GM21367 (cell line): ENCODE measurements around the gene TMEM150C.
"Not testable (repeated sequence)": the region's sequence is repeated elsewhere in the genome, so short reads cannot be mapped to it uniquely, and the experiment has no call there.

Source experiments
- ATAC-seq: cut with Tn5 transposase; IDR thresholded peaks from one replicate; pipeline ENCODE4 v1.9.1; 2021; ENCODE audit not compliant: unreplicated experiment

The TMEM150C gene

DNA sequence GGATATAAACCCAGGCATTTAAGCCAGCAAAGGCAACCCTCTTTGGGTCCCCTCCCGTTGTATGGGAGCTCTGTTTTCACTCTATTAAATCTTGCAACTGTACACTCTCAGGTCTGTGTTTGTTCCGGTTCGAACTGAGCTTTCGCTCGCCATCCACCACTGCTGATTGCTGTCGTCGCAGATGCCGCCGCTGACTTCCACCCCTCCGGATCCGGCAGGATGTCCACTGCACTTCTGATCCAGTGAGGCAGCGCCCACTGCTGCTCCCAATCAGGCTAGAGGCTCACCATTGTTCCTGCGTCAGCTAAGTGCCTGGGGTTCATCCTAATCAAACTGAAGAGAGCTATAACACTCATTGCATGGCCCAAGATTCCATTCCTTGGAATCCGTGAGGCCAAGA lies 82.2 kb downstream of the TMEM150C start:
- ATAC-seq: no peak

DNA sequence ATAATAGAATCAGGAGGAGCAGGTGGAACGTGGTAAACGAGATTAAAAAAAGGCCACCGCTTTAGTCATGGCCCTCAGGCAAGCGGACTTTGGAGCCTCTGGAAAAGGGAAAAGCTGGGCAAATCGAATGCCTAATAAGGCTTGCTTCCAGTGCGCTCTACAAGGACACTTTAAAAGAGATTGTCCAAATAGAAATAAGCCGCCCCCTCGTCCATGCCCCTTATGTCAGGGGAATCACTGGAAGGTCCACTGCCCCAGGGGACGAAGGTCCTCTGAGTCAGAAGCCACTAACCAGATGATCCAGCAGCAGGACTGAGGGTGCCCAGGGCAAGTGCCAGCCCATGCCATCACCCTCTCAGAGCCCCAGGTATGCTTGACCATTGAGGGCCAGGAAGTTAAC lies 84.3 kb downstream of the TMEM150C start:
- ATAC-seq: not testable (repeated sequence)

DNA sequence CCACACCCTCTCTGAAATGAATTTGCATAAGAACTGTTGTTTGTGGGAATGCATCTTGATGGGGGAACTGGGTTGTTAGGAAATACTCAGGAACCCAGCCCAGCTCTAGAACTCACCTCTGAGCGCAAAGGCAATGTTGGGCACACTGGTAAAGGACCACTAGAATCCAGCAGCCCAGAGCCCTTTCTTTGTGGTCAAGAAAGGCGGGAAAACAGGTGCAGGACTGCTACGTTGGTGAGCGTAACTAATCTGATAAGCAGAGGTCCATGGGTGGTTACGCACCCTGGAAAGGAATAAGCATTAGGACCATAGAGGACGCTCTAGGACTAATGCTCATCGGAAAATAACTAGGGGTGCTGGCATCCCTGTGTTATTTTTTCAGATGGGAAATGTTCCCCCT lies 85.9 kb downstream of the TMEM150C start:
- not testable (repeated sequence) for ATAC-seq

DNA sequence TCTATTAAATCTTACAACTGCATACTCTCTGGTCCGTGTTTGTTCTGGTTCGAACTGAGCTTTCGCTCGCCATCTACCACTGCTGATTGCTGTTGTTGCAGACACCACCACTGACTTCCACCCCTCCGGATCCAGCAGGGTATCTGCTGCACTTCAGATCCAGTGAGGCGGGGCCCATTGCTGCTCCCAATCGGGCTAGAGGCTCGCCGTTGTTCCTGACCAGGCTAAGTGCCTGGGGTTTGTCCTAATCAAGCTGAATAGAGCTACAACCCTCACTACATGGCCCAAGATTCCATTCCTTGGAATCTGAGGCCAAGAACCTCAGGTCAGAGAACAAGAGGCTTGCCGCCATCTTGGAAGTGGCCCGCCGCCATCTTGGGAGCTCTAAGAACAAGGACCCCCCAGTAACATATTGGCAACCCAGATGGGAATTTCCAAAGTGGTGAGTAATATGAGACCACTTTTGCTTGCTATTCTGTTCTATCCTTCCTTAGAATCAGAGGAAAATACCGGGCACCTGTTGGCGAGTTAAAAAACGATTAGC lies 88.1 kb downstream of the TMEM150C start:
- ATAC-seq: no peak

DNA sequence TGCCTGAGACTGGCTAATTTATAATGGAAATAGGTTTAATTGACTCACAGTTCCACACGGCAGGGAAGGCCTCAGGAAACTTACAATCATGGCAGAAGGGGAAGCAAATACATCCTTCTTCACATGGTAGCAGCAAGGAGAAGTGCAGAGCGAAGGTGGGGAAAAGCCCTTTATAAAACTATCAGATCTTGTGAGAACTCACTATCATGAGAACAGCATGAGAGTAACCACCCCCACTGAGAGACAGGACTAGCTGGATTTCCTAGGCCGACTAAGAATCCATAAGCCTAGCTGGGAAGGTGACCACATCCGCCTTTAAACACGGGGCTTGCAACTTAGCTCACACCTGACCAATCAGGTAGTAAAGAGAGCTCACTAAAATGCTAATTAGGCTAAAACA lies 88.7 kb downstream of the TMEM150C start:
- not testable (repeated sequence) for ATAC-seq

DNA sequence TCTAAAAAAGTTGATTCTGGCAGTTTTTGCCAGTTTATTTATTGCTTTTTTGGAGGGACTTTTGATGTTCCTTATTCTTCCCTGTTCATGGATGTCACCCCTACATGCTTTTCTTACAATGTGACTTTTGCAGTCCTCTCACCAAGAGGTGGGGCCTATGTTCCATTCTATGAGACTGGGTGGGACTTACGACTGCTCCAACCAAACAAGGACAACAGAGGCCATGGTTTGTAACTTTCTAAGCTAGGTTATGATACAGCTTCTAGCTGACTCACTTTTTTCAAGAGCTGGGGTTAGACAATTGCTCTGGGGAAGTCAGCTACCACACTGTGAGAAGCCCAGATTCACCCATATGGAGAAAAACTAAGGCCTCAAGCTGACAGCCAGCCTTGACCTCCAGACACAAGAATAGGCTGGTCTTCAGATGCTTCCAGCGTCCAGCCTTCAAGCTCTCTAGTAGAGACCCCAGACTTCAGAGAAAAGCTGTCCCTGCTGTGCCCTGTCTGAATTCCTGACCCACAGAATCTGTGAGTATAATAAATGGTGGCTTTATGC lies 91.9 kb downstream of the TMEM150C start:
- ATAC-seq: no peak

DNA sequence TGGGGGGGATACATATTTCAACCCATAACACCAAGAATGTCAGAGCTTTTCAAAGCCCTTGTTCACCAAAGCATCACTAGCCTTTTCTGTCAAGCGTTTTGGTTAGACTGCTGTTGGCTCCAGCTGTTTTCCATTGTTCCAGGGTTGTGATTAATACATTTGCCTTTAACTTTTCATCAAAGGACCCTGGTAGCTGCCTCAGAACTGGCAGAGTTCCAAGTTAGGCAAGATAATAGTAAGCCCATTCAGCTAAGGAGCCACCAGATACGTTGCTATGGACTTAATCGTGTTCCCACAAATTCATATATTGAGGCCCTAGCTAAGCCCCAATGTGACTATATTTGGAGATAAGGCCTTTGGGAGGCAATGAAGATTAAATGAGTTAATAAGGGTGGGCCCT lies 94.3 kb downstream of the TMEM150C start:
- no peak for ATAC-seq

DNA sequence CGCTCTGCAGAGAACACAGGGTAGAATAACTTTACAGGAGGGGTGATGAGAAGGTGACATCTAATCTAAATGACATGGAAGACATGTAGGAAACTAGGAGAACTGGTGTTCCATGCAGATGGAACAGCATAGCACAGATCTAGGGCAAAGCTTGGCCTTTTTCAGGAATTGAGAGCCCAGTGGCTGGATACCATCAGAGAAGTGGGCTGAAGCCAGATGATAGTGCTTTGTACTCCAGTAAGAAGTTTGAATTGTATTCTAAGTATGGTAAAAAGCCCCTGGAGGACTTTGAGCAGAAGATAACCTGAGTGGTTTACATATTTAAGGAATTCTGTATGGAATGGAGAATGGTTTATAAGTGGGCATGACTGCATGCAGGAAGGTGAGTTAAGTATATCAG lies 98.6 kb downstream of the TMEM150C start:
- ATAC-seq: no peak

DNA sequence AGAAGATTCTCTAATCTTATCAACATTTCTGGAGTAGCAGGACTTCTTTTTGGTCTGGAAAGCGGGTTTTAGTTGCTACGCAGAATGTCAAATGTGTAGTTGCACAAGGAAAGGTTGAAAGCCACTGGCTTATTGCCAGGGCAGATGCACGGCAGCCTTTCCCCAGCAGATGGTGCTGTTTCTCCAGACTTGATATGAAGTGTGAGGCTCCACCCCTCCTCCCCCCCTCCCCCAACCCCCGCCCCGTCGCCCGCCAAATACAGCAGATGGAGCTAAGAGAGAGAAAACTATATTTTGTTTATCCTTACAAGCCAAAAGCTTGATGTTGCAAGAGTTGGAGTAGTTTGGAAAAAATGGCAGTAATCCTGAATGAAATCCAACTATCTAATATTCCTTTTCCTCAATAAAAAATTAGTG lies 99.4 kb downstream of the TMEM150C start:
- peak; percentile 44 for ATAC-seq

DNA sequence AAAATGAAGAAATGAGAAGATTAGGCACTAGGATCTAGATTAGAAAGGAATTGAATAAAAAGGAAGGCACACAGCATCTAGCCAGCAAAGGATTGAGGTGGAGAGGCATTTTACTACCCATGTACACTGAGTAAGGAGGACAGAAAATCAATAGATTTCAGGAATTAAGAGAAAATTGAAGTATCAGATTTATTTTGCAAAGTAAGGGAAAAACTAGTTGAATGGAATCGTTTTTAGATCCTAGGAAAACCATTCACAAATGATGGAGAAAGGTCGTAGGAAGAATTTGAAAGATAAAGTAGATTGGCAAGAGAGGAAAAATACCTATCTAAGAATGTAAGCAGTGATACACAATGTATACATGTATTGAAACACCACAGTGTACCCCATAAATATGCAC lies 100.1 kb downstream of the TMEM150C start:
- ATAC-seq: no peak

DNA sequence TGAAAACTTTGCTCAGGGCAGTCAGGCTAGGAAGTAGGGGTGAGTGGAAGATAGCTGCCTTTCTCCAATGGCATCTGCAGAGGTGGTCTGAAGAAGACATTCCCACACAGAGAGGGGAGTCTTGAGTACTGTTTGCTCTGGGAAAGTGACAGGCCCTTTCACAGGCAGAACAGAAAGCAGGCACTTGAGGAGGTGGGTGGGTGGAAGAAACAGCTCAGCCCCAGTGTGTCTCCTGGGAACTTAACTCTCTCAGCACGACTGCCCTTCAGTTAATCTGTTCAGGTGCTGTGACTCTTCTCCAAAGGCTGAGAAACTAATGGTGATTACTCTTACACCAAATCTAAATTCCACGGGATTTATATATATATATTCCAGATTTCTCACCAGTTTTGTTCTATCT lies 103.1 kb downstream of the TMEM150C start:
- ATAC-seq: no peak

DNA sequence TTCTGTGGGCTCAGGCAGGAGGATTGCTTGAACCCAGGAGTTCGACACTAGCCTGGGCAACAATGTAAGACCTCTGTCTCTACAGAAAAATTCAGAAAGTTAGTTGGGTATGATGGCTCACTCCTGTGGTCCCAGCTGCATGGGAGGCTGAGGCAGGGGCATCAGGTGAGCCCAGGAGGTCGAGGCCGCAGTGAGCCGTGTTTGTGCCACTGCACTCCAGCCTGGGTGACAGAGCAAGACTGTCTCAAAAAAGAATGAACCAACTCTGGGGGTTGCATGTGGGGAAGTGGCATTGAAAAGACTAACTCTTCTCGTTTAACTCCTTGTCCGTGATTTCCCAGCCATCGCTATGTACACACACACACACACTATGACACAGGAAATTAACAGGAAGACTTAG lies 104.5 kb downstream of the TMEM150C start:
- no peak for ATAC-seq

DNA sequence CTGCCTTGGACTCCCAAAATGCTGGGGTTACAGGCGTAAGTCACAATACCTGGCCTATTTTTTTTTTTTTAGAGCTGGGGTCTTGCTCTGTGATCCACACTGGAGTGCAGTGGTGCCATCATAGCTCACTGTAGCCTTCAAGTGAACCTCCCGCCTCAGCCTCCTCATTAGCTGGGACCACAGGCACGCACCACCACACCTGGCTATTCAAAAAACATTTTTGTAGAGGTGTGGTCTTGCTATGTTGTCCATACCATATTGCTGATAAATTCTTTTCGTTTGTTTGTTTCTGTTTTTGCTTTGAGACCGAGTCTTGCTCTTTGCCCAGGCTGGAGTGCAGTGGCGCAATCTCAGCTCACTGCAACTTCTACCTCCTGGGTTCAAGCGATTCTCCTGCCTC lies 109.8 kb downstream of the TMEM150C start:
- no peak for ATAC-seq

DNA sequence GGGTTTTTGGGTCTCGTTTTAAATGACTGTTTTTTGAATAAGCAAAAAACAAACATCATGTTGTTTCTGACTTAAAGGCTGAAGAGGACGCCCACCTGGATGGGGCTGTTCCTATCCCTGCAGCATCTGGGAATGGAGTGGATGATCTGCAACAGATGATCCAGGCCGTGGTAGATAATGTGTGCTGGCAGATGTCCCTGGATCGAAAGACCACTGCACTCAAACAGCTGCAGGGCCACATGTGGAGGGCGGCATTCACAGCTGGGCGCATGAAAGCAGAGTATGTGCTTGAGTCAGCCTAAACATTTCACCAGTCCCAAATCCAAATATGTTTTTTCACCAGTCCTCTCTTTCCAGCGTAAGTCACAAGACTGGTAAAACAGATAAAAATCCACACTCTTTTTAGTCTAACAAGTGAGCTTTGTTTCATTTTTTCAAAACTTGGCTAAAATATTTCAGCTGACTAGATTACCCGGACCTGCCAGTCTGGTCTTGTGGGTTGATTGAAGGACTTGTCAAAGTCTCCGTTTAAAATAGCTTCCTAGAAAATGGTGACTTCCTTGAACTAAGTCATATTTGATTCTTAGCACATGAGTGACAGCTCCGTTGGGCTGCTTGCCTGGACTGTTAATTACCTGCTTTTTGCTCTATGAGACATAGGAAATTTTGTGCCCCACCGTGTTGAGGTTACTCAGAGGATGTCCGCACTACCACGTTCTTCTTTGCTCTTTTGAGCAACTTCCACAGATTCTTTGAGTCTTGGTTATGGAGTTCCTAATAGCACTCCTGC lies 110.6 kb downstream of the TMEM150C start:
- no peak for ATAC-seq

DNA sequence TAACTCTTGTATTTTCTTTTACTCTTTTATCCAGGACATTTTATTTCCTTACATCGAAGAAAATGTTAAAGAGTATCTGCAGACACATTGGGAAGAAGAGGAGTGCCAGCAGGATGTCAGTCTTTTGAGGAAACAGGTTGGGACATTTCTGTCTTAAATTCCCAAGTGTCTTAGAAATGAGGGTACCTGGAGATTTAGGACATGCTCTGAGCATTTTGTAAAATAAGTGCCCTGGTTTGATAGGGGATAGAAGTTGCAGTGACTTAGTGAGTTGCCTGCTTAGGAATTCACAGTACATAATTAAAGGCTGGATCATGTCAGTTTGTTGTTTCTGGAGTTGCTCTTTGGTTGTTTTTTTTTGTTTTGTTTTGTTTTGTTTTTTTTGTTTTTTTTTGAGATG lies 113.9 kb downstream of the TMEM150C start:
- ATAC-seq: no peak

DNA sequence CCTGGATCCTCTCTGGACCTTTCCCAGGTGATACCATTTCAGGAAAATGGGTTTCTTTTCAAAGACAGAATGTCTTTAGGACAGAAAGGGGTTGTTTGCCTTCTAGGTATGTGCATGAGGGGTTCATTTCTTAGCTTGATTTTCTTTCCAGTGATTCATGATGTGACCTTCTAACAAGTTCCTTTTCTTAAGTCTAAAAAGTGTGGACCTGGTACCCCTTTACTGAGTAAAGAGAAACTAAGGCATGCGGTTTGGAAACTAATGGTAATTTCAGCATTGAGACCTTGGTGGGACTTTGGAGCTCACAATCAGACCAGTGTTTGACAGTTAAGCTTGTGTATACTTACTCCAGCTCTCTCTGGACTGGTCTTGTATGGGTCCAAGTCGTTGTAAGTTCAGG lies 122.7 kb downstream of the TMEM150C start:
- no peak for ATAC-seq

DNA sequence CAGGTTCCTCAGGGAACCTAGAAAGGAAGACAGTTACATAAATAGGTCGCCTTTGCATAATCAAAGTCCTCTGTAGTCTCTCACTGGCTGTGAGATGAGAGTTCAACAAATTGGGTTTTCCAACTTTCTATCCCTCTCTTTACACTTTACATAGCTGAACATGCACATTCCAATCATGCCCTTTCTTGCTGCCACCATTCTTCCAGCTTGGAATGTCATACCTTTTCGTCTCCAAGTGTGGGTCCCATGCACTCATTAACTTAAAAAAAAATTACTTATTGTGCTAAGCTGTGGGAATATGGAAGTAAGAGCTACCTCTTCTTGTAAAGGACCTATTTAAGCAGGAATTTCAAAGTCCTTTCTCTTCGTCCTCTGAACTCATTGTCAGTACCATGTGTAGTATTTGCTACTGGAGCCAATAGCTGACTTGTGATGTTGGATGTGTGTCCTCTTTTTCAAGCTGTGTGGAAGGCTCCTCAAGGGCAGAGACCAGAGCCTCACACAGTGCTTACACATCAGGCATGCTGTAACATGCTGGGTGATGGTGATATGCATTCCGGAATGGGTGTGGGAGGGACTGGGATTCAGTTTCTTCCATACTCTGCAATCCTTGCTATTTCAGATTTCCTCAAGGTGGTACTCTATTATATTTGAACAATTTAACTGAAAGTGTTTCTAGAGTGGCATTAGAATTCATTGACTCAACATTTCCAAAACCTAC lies 124.3 kb downstream of the TMEM150C start:
- ATAC-seq: no peak

DNA sequence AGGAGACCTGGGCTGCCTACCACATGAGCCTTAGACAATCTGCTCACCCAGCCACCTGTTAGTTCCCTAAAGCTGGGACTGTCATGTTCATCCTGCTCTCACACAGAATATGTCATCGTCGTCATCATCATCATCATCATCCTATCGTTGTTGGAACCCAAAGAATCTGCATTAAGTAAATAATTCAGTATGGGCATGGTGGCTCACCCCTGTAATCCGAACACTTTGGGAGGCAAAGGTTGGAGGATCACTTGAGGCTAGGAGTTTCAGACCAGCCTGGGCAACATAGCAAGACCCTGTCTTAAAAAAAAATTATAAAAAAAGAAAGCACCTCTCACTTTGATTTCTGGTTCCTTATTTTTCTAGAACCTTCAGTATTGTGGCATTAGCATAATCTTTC lies 125.0 kb downstream of the TMEM150C start:
- no peak for ATAC-seq

DNA sequence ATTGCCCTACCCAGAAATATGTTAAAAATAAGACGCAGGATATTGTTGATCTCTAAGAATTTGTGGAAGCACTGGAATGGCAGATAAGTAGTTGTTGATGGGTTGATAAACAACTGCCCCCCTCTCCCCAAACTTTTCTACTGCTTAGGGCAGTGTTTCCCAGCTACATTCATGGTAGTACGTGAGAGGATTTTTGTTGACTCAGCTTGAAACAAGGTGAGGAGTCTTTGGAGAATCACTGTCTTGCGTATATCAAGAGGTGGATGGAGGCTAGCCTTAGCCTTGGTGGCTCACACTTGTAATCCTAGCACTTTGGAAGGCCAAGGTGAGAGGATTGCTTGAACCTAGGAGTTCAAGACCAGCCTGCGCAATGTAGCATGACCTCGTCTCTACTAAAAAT lies 125.7 kb downstream of the TMEM150C start:
- ATAC-seq: no peak

DNA sequence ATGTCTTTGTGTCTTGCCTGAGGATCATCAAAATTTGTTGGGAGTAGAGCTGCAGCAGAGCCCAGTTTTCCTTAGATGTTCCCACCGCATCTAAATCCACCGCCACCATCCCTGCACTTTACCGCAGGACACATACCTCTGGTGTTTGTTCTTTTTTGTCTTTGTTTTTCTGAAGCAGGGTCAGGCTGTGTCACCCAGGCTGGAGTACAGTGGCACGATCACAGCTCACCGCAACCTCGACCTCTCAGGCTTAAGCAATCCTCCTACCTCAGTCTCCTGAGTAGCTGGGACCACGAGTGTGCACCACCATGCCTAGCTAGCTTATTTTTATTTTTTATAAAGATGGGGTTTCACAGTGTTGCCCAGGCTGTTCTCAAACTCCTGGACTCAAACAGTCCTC lies 126.8 kb downstream of the TMEM150C start:
- ATAC-seq: no peak

DNA sequence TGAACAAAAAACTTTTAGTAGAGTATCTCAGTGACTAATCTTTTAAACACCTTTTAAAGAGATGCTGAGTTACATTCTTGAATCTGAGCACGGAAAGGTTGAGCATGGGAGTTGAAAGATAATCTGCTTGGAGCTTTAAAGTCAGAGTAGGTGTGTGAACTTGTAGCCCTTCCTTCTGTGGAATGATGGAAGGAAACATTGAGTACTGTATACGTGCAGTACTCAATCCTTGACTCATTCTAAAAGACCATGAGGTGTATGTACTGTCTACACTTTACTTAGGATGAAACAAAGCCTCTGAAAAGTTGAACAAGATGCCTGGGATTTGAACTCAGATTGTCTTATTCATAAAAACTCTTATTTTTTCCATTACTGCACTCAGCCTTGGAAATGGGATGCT lies 128.0 kb downstream of the TMEM150C start:
- ATAC-seq: no peak
